Measurements from ENCODE around the gene CHEK1. TPM values are rescaled to one million over a fixed set of nuclear protein-coding genes. Genes with fewer than 3 reads are reported as not detected.

Gene CHEK1
- total and polyA plus RNA-seq, 9 of the 15 experiments (the other 6 are each of a cell fraction or from before 2014, with no cell fraction given): 62.6 to 108 (median 87.5) TPM

DNA sequence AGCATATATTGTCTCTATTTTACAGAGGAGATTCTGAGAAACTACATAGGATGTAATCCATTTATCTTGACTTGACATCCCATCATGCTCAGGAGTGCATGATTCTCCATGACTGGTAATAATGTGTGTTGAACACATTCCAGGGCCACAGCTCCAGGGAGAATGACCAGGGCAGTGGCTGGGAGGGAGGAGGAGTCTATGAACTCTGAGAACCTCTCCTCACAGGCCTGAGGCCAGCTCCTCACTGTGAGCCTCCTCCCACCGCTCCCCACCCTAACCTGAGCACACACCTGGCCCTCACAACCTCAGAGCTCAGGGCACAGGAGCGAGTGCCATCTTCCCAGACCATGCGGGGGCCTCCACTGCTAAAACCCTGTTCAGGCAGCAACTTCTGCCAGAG is 63.7 kb downstream of the CHEK1 start:
- no peak overlapping the region for H2AFZ ChIP-seq (ENCODE audit: low read depth, low read length)
- H3K4me2 ChIP-seq (ENCODE audit: insufficient read depth, low read length): no peak overlapping the region
- peaks cover 13 to 20% of the 10 kb centered on the region in 2 experiments; a peak in 4 of 5 replicates for H3K27me3 ChIP-seq (ENCODE audit: control insufficient read depth in 2 of 2, insufficient read depth in 2 of 2, low read length in 2 of 2)
- in situ Hi-C loops (cut with MboI): no loop called here
- H3K36me3 ChIP-seq (ENCODE audit: control insufficient read depth, insufficient read depth, low read length): no peaks in the 10 kb centered on the region
- no peaks in the 10 kb centered on the region for H3K79me2 ChIP-seq (ENCODE audit: control insufficient read depth, insufficient read depth, low read length)
- no TSS peak for BruUV-seq (replicated peaks)
- no peaks in the 10 kb centered on the region for H4K20me1 ChIP-seq (replicated peaks; ENCODE audit: control insufficient read depth, insufficient read depth, low read length)
- H3K27ac ChIP-seq (ENCODE audit: extremely low read depth, low read depth, low read length): no peak overlapping the region
- no peak overlapping the region for H3K4me3 ChIP-seq
- no peak for DNase-seq (ENCODE audit: extremely low read depth in 1 of 4, low spot score in 3 of 4)
- H3K9me3 ChIP-seq (replicated peaks; ENCODE audit: control insufficient read depth, insufficient read depth, low read depth, low read length): no peaks in the 10 kb centered on the region
- H3K9me1 ChIP-seq (ENCODE audit: control insufficient read depth, insufficient read depth, low read length): no peaks in the 10 kb centered on the region
- TF ChIP-seq ARID3A (IDR thresholded peaks at IDR 0.05; ENCODE audit: borderline replicate concordance, low read depth, low read length) (no peak), ZNF436 (CRISPR knock-in tag; IDR thresholded peaks at IDR 0.05) (no peak), PCBP1 (IDR thresholded peaks at IDR 0.05; ENCODE audit: low read depth, low read length, poor library complexity, severe bottlenecking) (no peak), ZBTB1 (CRISPR knock-in tag; IDR thresholded peaks at IDR 0.05; ENCODE audit: borderline replicate concordance, low read depth) (no peak), ZSCAN29 (IDR thresholded peaks at IDR 0.05) (no peak), TCF7 (IDR thresholded peaks at IDR 0.05; ENCODE audit: borderline replicate concordance) (no peak)
- ChIA-PET POLR2A (interaction anchor here (0.6 kb wide), 1 partner anchor 150 kb away, joined by 3 read pairs; no protein-coding TSS in a partner anchor), CTCF (ENCODE audit: low intra/inter-chr PET ratio) (no interaction called here)
- WGBS (ENCODE audit: insufficient coverage, low coverage, missing lambda C conversion rate): 18% methylated on average over 3 of the region's 3 CpGs
- ATAC-seq: no peak
- no peaks in the 10 kb centered on the region for H3K4me1 ChIP-seq (replicated peaks in 1 of 2; ENCODE audit: control insufficient read depth in 2 of 2, insufficient read depth in 2 of 2, low read length in 2 of 2)
- H3K9ac ChIP-seq (ENCODE audit: insufficient read depth in 1 of 2, low read depth in 2 of 2, low read length in 2 of 2): no peak overlapping the region
- intact Hi-C loops (cut with micrococcal nuclease): no loop called here
- no peak for FAIRE-seq
